ENCODE results near the gene HBE1. TPM values are rescaled to one million over a fixed set of nuclear protein-coding genes. Genes with fewer than 3 reads are reported as not detected.

Gene HBE1
- total and polyA plus RNA-seq, 2 donors (not counting 1 experiment from before 2014, with no cell fraction given): not detected

- no peaks in the 10 kb centered on the region for H3K9me3 Mint-ChIP-seq (ENCODE audit: insufficient read depth)
- H3K9me3 ChIP-seq (ENCODE audit: control extremely low read depth in 1 of 3, control insufficient read depth in 2 of 3, insufficient read depth in 1 of 3, low read length in 2 of 3): no peaks in the 10 kb centered on the region
- ChIA-PET CTCF (no interaction called here), POLR2A (no interaction called here)
- no peak overlapping the region for H3K4me2 ChIP-seq (replicated peaks; ENCODE audit: low read depth, low read length, poor library complexity, severe bottlenecking)
- H3K27ac Mint-ChIP-seq: no peak overlapping the region
- TF ChIP-seq EZH2 (IDR thresholded peaks at IDR 0.05; ENCODE audit: borderline replicate concordance, insufficient read depth, low read depth, low read length, poor library complexity, severe bottlenecking) (no peak), CTCF (IDR thresholded peaks at IDR 0.05) (no peak)
- no peak overlapping the region for H3K4me3 Mint-ChIP-seq
- H3K79me2 ChIP-seq (ENCODE audit: control insufficient read depth, insufficient read depth, low read length): no peaks in the 10 kb centered on the region
- H3K27me3 ChIP-seq (replicated peaks in 1 of 4; ENCODE audit: control extremely low read depth in 1 of 4, control insufficient read depth in 3 of 4, insufficient read depth in 4 of 4, low read length in 3 of 4): no peaks in the 10 kb centered on the region
- H3K36me3 ChIP-seq (replicated peaks in 1 of 2; ENCODE audit: control extremely low read depth in 1 of 2, control insufficient read depth in 1 of 2, extremely low read depth in 1 of 2, insufficient read depth in 2 of 2, low read length in 1 of 2): no peaks in the 10 kb centered on the region
- H3K9ac ChIP-seq (ENCODE audit: low read length): no peak overlapping the region
- ATAC-seq (ENCODE audit: low read depth): no peak
- no peak overlapping the region for H2AFZ ChIP-seq (ENCODE audit: insufficient read depth, low read depth, low read length, poor library complexity, severe bottlenecking)
- no peak for DNase-seq
- peaks cover 3% of the 10 kb centered on the region for H3K27me3 Mint-ChIP-seq
- H3K27ac ChIP-seq (ENCODE audit: low read length in 2 of 2): no peak overlapping the region
- H3K4me3 ChIP-seq (ENCODE audit: control extremely low read depth in 1 of 5, extremely low read depth in 1 of 5, insufficient read depth in 1 of 5, low read depth in 2 of 5, low read length in 4 of 5): no peak overlapping the region
- intact Hi-C loops (cut with micrococcal nuclease): no loop called here
- no CpG with 5 or more reads among the region's 1 CpG for WGBS (ENCODE audit: insufficient coverage)
- H3K4me1 ChIP-seq (ENCODE audit: control insufficient read depth in 2 of 2, insufficient read depth in 2 of 2, low read length in 2 of 2): no peaks in the 10 kb centered on the region
- H4K20me1 ChIP-seq (ENCODE audit: control insufficient read depth, insufficient read depth, low read length, poor library complexity, severe bottlenecking): no peaks in the 10 kb centered on the region
- H3K4me1 Mint-ChIP-seq: peaks cover 6% of the 10 kb centered on the region
Observed at GRCh38 chr11:5230266-5230665, 39.5 kb downstream of the HBE1 start.

DNA sequence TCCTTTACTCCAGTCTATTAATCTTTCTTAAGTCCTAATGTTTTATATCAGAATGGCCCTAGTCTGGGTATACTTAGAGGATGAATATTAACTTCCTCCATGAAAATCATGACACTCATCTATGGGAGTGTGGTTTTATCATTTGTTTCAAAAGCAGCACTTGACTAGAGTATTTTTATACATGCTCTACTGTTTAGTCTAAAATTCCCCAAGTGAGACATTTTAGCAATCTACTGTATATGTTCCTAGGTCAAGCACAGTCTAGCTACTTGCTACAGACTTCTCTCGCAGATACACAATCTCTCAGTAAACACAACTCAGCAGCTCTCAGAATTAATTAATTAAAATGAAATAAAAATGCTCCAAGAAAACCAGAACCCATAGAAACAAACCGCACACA is 39.9 kb downstream of the HBE1 start:
- H3K9me3 Mint-ChIP-seq (ENCODE audit: insufficient read depth): no peaks in the 10 kb centered on the region
- DNase-seq (no peak), ATAC-seq (ENCODE audit: low read depth) (no peak)
- intact Hi-C loops (cut with micrococcal nuclease): no loop called here
- H3K27ac ChIP-seq (ENCODE audit: low read length in 2 of 2): no peak overlapping the region
- no peaks in the 10 kb centered on the region for H3K36me3 ChIP-seq (replicated peaks in 1 of 2; ENCODE audit: control extremely low read depth in 1 of 2, control insufficient read depth in 1 of 2, extremely low read depth in 1 of 2, insufficient read depth in 2 of 2, low read length in 1 of 2)
- H3K9ac ChIP-seq (ENCODE audit: low read length): no peak overlapping the region
- no peak overlapping the region for H3K4me2 ChIP-seq (replicated peaks; ENCODE audit: low read depth, low read length, poor library complexity, severe bottlenecking)
- H3K79me2 ChIP-seq (ENCODE audit: control insufficient read depth, insufficient read depth, low read length): no peaks in the 10 kb centered on the region
- TF ChIP-seq EZH2 (IDR thresholded peaks at IDR 0.05; ENCODE audit: borderline replicate concordance, insufficient read depth, low read depth, low read length, poor library complexity, severe bottlenecking) (no peak), CTCF (IDR thresholded peaks at IDR 0.05) (no peak)
- ChIA-PET CTCF (no interaction called here), POLR2A (no interaction called here)
- no peak overlapping the region for H2AFZ ChIP-seq (ENCODE audit: insufficient read depth, low read depth, low read length, poor library complexity, severe bottlenecking)
- no peaks in the 10 kb centered on the region for H3K9me3 ChIP-seq (ENCODE audit: control extremely low read depth in 1 of 3, control insufficient read depth in 2 of 3, insufficient read depth in 1 of 3, low read length in 2 of 3)
- no peaks in the 10 kb centered on the region for H3K4me1 ChIP-seq (ENCODE audit: control insufficient read depth in 2 of 2, insufficient read depth in 2 of 2, low read length in 2 of 2)
- WGBS (ENCODE audit: insufficient coverage): no CpG with 5 or more reads among the region's 2 CpGs
- peaks cover 3% of the 10 kb centered on the region for H3K27me3 Mint-ChIP-seq
- H3K27ac Mint-ChIP-seq: no peak overlapping the region
- no peaks in the 10 kb centered on the region for H4K20me1 ChIP-seq (ENCODE audit: control insufficient read depth, insufficient read depth, low read length, poor library complexity, severe bottlenecking)
- H3K27me3 ChIP-seq (replicated peaks in 1 of 4; ENCODE audit: control extremely low read depth in 1 of 4, control insufficient read depth in 3 of 4, insufficient read depth in 4 of 4, low read length in 3 of 4): no peaks in the 10 kb centered on the region
- peaks cover 6% of the 10 kb centered on the region for H3K4me1 Mint-ChIP-seq
- H3K4me3 ChIP-seq (ENCODE audit: control extremely low read depth in 1 of 5, extremely low read depth in 1 of 5, insufficient read depth in 1 of 5, low read depth in 2 of 5, low read length in 4 of 5): no peak overlapping the region
- H3K4me3 Mint-ChIP-seq: no peak overlapping the region

All from B cell (primary cell).